NCI-H2107 treated with DMSO at 0.1 percent for 48 hours (cell line): ENCODE measurements around the gene EN1.

ENCODE experiments used
- DNase-seq: peaks from one replicate; lab custom pipeline; 2025; ENCODE audit not compliant: unreplicated experiment; lab: John Stamatoyannopoulos, UW

The EN1 gene

GRCh38 chr2:118794546-118794945, 52.9 kb downstream of the EN1 start:
- no peak for DNase-seq
